Stimulated activated CD4-positive, alpha-beta T cell treated with anti-CD3 and anti-CD28 coated beads, TNF-alpha, amount 100 ng/mL, for 1 hour (primary cell): ENCODE results near the gene SYT15B.
"Not testable (repeated sequence)": the region's sequence is repeated elsewhere in the genome, so short reads cannot be mapped to it uniquely, and the experiment has no call there.

Experiments
- DNase-seq, 3 donors: peaks; one replicate each; pipeline ENCODE4 v3.0.0-alpha.2; 2020; ENCODE audit warnings: low read depth in 3 of 3, low spot score in 1 of 3

The SYT15B gene

DNA sequence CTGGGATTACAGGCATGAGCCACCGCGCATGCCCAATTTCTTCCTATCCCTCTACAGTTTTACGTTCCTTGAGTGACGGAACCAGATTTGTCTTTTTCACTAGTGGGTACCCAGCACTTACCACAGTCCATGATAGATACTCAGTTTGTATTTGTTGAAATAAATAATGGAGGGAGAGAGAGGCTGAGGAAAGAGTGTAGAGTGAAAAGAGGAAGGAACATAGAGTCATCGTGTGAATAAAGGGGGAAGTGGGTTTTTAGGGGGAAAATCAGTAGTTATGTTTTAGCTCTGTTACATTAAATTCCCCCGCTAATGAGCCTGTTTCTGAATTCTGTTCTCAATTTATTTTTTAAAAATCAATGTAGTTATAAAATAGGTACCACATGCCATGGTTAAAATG is 37.7 kb downstream of the SYT15B start:
- not testable (repeated sequence) for DNase-seq

DNA sequence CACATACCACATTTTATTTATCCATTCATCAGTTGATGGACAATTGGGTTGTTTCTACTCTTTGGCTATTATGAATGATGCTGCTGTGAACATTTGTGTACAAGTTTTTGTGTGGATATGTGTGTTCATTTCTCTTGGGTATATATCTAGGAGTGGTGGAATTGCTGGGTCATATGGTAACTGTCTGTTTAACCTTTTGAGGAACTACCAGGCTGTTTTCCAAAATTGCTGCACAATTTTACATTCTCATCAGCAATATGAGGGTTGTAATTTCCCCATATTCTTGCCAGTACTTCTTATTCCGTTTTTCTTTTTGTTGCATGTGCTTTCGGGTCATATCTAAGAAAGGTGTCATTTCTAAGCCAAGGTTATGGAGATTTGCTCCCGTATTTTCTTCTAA is 38.3 kb downstream of the SYT15B start:
- not testable (repeated sequence) for DNase-seq

DNA sequence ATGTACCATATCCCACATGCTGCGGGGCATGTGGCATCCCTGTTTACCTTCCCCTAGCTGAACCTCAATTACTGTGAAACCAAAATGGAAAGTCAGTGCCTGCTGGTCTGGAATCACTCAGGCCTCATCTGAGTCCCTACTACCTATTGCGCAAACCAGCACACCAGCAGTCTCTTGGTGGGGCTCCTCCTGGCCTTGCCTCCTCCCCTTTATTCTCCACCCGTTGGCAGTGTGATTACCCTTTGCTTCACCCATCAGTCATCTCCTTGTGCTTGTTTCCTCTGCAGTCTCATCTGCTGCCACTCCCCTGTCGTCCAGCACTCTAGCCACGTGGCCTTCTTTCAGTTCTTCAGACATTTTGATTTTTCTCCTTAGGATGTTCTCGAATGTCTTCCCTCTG is 39.3 kb downstream of the SYT15B start:
- not testable (repeated sequence) for DNase-seq

DNA sequence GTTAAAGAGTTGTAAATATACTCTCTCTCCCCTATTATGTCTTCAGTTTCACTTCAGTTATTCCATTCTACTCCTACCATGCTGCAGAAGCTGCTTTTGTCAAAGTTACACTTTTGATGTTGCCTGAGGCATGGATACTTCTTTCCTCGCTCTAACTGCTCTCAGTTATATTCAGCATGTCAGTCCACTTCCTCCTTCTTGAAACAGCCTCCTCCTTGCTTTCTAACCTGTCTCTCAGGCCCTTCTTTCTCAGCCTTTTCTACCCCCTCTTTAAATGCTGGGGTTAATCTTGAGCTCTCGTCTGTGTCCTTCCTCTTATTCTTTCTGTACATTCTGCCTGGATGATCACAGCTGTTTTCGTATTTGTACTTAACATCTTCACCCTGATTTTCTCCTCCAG is 40.0 kb downstream of the SYT15B start:
- not testable (repeated sequence) for DNase-seq

DNA sequence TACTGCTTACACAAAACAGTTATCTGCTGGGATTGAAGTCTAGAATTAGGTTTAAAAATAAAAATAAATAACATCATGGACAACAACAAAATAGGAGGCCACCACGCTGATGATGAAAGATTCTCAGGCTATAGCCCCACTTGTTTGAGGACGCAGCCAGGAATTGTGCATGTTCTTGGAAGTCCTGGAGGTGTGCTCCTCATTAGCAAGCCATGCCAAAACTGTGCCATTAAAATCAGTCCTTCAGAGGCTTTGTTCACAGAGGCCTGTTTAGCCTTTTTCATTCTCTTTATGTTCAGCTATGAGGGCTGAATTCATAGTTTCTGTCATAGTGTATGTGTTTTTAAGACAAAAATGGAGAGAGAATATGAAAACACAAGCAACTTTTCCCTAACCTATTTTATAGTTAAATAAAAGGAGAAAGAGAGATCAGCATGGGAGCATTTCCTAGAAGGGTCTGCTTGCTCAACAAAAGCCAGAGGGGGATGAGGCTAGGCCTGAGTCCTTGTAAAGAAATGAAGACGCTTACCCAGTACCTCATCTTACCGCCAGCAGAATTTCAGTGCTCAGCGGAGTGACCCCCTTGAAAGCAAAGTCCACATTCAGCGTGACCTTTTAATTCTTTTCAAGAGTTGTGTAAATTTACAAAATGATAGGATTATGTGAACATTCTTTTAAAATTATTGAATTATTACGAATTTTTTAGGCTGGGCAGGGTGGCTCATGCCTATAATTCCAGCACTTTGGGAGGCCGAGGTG is 46.2 kb downstream of the SYT15B start:
- DNase-seq, result not testable (repeated sequence)
